Caki2 (cell line): Measurements from ENCODE around the gene PDE6C. TPM values are rescaled to one million over a fixed set of nuclear protein-coding genes. Genes with fewer than 3 reads are reported as not detected.

Source experiments
- DNase-seq: peaks from one replicate; pipeline ENCODE4 v3.0.0-alpha.2; 2015; ENCODE audit warnings: low read depth
- in situ Hi-C: cut with HindIII; loops from 2 replicates; pipeline ENCODE4 v1.10.0; 2016; ENCODE audit warnings: low sequenced_read_pairs, low pct_unique_long_range_greater_than_20kb, mixed read lengths
- total RNA-seq: library from RNA; depleted of rRNA; stranded (reverse); fragments of >200 nt; shearing (Covaris generic); gene quantifications from 2 replicates; pipeline ENCODE4 v1.2.3, GENCODE V29; 2014; ENCODE audit warnings: low replicate concordance

Gene PDE6C
- total RNA-seq, 1 experiment from 2014 or later = not detected

DNA sequence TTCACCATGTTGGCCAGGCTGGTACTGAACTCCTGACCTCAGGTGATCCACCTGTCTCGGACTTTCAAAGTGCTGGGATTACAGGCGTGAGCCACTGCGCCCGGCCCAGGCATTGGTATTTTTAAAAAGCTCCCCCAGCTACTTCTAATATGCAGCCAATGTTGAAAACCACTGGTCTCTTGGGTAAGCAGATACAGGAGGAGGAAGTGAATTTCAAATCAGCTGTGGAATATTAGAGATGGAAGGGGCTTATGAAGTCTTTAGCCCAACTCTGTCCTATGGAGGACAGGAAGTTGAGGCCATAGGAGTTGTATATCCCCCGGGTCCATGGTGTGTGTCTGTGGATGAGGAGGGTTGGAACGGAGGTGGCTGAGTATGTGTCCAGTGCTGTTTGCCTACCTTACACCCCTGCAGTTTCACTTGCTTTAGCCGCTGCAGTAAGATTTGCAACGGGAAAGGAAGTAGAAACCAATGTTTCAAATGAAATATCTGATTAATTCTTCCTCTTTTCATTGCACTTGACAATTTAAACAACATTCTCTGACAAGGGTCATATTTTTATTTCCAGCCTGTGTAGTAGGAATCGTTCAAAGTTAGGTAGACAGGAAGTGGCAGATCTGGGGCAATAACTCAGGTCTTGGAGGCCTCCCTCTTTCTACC lies 3.4 kb downstream of the PDE6C start:
- in situ Hi-C loops = no loop called here

DNA sequence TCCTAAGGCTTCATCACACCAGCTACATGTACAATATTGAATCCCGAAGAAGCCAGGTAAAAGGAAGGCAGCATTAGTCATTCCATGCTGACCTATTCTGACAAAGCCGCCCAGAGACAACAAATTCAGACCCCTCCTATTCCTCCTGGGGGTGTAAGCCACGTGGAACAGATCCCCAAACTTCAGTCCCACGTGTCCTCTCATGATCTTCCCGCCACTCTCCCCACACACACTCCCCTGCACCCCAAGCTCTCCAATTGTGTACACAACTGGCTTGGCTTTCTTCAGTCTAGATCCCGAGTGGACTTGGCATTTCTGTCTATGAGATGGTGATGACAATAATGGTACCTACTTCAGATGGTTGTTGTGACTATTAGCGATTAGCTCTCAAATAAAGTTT lies 8.6 kb downstream of the PDE6C start:
- DNase-seq = no peak
- in situ Hi-C loops = no loop called here

More for the DNA sequence above, 3.4 kb downstream of the PDE6C start:
- no peak for DNase-seq

DNA sequence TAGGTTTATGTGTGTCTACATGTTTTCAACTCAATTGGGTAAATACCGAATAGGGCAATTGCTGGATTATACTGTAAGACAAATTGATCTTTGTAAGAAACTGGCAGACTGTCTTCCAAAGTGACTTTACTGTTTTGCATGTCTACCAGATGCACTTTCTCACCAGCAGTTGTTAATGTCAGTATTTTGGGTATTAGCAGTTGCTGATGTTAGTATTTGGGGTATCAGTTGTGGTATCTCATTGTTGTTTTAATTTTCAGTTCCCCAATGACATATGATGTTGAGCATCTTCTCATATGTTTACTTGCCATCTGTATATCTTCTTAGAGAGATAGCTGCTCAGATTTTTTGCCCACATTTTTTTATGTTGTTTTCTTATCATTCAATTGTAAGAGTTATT lies 10.6 kb downstream of the PDE6C start:
- in situ Hi-C loops = no loop called here
- DNase-seq = no peak

DNA sequence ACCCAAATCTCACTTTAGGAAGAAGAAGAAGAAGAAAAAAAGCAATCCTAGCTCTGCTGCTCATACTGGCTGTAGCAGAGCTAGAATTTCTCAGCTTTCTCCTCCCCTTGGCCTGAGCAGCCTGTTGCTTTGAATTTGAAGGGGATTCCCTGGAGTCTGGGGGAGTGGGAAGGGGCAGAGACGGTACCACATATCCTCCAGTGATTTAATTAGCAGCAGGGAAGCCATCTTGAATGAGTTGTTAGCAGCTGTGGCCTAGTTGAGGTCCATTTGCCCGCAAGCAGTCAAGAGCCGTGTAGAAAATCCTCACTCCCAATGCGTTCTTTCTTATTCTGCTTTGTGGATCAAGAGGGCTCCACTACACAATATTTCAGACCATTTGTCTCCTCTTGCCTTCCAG lies 16.5 kb downstream of the PDE6C start:
- no peak for DNase-seq
- in situ Hi-C loops = no loop called here

DNA sequence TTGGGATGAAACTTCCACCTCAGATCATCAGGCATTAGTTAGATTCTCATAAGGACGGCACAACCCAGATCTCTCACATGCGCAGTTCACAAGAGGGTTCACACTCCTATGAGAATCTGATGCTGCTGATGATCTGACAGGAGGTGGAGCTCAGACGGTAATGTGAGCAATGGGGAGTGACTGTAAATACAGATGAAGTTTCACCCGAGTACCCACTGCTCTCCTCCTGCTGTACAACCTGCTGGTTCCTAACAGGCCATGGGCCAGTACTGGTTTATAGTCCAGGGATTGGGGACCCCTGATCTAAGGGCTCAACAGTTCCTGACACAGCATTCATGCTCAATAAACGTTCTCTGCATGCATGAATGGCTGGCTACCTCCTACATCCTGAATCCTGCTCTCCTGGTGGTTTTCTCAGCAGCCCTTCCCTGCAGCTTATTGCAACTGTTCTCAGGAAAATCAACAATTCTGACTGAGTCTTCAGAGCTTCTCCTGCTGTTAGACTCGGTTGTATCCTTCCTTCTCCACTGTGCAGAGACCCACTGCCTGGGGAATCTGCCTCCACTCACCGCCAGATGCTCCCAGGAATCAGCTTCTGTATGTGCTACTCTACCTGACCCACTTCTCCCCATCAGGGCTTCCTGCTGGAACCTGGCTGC lies 17.4 kb downstream of the PDE6C start:
- DNase-seq = no peak
- in situ Hi-C loops = no loop called here

DNA sequence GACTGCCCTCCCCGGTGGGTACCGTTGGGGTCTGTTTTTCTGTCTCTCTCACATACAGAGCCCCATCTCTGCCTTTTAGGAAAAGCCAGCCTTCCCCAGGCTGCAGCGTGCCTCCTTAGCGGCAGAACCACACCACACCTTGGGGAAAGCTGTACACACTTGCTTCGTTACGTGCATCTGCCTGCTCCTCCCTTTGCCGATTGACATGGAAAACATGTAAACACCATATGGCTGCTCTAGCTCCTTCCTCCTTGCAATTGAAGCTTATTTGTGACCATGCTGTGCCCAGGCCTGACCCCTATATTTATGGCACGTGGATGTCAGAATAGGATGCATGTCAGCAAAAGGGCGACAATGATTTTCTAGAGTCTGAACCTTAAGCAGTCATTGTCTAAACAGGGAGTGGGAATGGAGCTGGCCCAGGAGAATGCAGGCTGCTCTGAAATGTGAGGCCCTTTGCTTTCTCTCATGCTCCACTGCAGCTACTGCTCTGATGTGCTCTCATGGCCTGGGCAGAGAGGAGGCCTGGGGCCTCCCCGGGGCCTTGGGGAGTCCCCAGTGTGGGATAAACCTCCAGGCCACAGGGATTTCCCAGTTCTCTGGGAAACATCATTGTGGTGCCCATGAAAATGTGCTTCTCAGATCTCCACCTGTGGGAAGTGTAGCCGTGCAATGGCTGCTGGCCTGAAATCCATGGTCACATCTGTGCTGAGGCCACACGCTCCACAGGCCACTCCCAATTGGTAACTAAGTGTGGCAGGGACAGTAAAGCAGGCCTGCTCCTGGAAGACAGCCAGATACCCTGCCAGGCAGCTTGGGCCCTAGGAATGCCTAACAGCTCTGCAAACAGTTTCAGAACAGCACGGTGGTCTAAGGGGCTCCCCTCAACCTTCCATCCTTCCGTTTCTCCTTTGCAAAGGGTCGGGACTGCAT lies 18.6 kb downstream of the PDE6C start:
- no peak for DNase-seq
- in situ Hi-C loops = no loop called here

DNA sequence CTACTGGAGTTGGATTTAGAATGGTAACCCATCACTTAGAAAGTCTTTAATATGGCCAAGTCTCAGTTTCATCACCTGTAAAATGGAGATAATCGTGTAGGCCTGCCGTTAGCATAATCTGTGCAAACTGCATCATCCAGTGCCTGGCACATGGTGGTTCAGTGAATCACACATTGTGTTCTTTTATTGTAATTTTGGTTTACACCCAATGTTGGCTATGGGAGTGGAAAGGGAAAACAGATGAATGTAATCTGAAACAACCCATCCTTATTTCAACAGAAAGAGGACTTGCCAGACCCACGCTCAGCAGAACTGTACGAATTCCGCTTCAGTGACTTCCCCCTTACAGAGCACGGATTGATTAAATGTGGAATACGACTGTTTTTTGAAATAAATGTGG lies 27.5 kb downstream of the PDE6C start:
- in situ Hi-C loops = no loop called here
- DNase-seq = no peak

DNA sequence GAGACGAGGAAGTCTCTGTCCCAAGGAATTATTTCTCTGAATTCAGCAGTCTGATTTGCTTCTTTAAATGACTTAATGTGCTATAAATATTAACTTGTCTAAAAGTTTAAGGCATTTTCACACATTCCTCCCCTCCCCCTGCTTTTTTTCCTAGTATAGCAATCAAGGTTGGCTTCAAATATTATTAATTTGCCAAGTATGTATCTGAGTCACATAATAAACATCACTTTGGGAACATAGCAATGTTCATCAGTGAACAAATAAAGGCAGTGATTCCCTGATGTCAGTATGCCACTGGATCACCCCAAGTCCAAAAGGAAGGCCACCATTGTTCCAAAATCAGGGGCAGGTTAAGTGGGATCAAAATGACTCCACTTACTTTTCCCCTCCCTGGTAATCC lies 40.5 kb downstream of the PDE6C start:
- in situ Hi-C loops = no loop called here
- DNase-seq = no peak

DNA sequence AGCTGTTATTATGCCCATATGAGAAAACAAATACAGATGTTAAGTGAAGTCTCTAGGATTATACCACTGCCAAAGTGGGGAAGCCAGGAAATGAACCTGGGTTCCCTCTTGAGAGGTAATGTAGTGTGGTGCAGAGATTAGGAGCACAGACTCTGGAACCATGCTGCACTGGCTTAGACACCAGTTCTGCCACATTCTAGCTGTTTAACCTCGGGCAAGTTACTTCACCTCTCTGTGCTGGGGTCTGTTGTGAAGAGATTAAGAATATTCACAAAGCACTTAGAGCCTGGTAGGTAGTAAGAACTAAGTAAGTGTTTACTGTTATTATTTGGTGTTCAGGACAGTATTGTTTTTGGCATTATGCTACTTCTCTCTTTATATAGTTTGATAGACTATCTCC lies 41.9 kb downstream of the PDE6C start:
- in situ Hi-C loops = no loop called here
- no peak for DNase-seq

DNA sequence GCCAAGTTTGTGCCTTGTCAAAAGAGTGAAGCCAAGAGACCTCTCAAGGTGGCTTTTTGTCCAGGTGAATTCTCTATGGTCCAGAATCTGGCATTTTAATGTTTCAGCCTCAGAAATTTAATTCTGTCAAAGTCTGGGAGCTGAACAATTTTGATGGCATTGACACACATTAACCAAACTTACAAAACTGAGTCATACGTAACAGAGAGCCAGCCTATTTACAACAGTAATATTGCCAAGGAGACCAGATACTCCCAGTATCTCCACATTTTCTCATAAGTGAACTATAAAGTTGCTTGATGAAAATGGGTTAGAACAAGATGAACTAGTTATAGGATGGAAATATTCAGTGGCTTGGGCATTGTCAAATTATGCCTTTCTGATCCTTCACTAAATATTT lies 43.8 kb downstream of the PDE6C start:
- in situ Hi-C loops = no loop called here

DNA sequence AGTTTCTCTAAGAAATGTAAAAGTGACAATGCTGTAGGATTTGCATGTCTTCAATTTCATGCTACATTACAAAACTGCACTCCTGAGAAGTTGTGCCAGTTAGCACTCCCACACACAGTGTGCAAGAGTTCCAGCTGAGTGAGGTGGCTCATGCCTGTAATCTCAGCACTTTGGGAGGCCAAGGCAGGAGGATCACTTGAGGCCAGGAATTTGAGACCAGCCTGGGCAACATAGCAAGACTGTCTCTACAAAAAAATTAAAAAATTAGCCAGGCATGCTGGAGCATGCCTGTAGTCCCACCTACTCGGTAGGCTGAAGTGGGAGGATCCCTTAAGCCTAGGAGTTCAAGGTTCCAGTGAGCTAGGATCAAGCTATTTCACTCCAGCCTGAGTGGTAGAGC lies 45.4 kb downstream of the PDE6C start:
- DNase-seq = no peak
- in situ Hi-C loops = no loop called here

More for the DNA sequence above, 43.8 kb downstream of the PDE6C start:
- no peak for DNase-seq

DNA sequence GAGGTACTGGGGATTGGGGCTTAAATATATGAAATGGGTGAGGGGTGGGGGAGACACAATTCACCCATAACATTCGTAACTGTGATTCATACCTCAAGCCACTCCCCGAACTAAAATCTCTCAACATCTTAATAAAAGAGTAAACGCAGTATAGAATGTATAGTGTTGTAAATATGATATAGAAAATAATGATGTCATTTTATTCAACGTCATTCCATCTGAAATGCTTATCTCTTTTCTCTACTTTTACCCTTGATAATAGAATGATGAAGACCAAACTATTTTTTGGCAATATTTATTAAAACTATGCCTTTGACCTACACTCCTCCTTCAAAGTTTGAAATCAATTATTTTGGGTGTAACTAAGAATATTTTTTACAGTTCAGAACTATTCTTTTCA lies 53.7 kb downstream of the PDE6C start:
- in situ Hi-C loops = no loop called here
- DNase-seq = no peak

DNA sequence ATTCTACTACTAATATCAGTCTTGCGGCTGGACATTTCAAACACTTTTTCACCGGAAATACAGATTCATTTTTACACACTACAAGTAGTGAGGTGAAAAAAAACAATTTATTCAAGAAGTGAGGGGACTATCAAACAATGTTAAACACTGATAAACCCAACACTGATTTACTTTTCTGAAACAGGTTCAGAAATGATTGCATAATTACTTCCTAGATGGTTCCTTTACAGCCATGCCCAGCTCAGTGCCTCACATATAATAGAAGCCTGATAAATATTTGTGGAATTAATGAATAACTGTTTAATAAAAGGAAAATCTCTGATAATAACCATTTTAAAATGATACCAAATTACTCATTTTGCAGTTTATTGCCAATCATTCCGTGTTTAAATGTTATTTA lies 55.5 kb downstream of the PDE6C start:
- in situ Hi-C loops = no loop called here
- no peak for DNase-seq

DNA sequence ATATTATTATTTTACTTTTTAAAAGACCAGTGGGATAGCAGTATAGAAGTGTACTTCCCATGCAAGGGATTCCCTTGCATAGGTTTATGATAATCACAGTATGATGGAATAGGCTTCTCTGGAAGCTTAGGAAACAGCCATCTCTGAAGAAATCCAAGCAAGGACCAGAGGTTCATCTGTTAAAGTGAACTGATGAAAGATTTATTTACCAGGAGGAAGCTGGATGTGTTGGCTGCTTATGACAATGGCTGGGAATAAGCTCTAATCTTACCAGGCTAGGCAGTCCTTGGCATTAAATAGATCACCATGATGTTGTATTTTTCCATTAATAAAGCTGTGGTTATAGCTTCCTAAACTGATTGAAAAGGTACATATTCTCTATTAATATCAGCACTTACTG lies 58.0 kb downstream of the PDE6C start:
- in situ Hi-C loops = no loop called here
- no peak for DNase-seq

DNA sequence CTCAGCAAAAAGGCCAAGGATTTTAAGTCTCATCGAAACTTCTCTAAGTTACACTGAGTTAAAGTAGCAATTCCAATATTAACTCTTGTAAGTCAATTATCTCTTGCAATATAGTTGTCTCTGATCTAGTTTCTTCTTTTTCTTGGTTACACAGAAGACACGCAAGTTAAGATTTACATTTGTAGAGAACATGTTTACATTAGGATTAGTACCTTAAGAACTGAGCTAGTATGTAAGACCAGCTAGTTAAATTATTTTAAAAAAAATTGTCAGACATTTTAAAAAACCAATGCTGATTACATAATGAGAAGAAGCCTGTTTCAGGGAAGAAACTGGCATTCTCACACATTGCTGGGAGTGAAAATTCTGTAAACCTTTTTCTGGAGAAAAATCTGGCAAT lies 58.7 kb downstream of the PDE6C start:
- DNase-seq = no peak
- in situ Hi-C loops = no loop called here

DNA sequence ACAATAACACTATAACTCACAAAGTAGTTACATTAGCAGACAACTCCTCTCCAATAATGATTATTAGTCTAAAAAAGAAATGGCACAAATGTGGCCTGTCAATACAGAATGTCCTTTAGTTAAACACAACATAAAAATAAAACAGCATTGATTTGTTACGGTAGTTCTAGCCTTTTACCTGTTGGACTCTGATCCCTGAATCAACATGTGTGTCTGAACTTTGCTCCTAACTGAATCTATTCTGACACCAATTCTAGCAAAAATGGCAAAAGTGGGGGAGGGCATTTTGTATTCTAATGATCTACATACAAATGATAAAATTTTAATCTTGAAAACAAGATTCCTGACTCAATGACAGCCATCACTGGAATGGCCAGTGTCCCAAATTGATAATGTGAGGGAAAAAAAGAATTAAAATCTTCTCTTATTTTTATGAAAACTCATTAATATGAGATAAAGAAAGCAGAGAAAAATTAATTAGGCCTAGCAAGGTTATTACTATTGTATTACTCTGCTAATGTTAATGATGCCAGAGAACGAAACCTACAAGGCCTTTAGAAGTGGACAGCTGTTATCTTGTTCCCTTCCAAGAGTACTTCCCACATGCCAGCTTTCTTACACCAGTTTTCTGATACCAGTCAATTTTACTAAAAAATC lies 59.8 kb downstream of the PDE6C start:
- no peak for DNase-seq
- in situ Hi-C loops = no loop called here

DNA sequence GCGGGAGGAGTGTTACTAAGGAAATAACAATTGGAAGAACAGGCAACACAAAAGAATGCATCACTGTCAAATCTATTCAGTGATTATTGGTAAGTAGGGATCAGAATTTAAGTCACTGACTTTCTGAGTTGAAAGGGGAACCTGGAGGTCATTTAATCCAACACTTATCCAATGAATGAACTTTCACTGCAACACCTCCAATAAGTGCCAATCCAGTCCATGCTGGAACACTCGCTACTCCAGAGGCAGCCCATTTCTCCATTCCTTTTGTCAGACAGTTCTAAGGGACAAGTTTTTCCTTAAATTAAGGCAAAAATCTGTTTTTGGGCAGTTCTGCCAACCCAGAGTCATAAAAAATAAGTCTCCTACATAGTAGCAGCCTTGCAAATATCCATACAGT lies 60.6 kb downstream of the PDE6C start:
- DNase-seq = no peak
- in situ Hi-C loops = no loop called here

DNA sequence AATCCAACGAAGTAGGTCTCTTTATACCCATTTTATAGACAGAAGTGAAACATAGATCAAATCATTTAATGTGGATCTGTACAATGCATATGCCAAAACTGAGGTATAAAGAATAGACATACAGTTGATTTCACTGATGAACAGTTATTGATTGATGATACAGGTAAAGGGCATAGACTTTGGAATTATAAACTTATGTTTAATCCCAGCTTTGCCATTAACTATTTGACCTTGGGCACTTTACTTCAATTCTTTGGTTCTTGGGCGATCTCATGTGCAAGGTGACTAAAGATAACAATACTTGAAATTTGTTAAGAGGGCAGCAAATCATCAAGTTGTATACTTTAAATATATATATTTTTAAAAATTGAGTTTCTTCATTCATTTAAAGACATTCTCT lies 61.5 kb downstream of the PDE6C start:
- DNase-seq = no peak
- in situ Hi-C loops = no loop called here

DNA sequence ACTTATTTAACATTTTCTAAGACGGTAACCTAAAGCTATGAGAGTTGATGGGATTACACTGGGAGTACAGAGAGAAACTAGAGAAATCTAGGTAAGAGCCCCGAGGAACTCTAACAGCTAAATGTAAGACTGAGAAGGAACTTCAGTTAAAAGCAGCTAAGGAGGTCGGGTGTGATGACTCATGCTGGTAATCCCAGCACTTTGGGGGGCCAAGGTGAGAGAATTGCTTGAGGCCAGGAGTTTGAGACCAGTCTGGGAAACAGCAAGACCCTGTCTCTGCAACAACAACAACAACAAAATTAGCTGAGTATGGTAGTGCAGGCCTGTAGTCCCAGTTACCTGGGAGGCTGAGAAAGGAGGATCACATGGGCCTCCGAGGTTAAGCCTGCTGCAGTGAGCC lies 66.0 kb downstream of the PDE6C start:
- DNase-seq = no peak
- in situ Hi-C loops = no loop called here
